Measurements from ENCODE around the gene ZNF143. TPM values are rescaled to one million over a fixed set of nuclear protein-coding genes. Genes with fewer than 3 reads are reported as not detected.

The ZNF143 gene
- total RNA-seq, 3 donors from 2014 or later (not counting 1 experiment from before 2014, with no cell fraction given): 27.4 to 32.7 (median 32.6) TPM

DNA sequence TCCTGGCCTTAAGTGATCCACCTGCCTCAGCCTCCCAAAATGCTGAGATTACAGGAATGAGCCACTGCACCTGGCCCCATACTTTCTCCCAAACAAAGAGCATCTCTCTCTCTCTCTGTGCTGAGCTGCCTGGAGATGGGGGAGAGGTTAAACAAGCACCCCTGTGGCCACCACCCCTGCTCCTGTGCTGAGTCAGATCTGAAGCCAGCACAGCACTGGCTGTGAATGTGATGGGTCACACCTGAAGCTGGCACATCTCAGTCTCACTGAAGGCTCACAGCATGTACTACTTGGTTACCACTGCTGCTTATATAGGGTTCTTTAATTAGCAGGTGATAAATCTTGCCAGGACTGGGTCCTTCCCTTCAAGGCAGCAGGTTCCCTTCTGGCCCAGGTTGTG, 101.9 kb downstream of the ZNF143 start:
- Mint-ChIP-seq H3K36me3 (peaks cover 21% of the 10 kb centered on the region), H3K9me3 (peaks cover 8 to 12% of the 10 kb centered on the region in 2 donors), H3K4me3 (no peak overlapping the region), H3K4me1 (no peaks in the 10 kb centered on the region), H3K27ac (no peak overlapping the region), H3K27me3 (ENCODE audit: low read depth in 2 of 2) (no peaks in the 10 kb centered on the region)
- no peaks in the 10 kb centered on the region for H3K36me3 ChIP-seq (ENCODE audit: control insufficient read depth, insufficient read depth, low read length)
- intact Hi-C loops (cut with micrococcal nuclease): no loop called here
- no peaks in the 10 kb centered on the region for H3K27me3 ChIP-seq (ENCODE audit: control insufficient read depth, insufficient read depth, low read length)
- no peaks in the 10 kb centered on the region for H3K4me1 ChIP-seq (ENCODE audit: control insufficient read depth, insufficient read depth, low read length)
- H3K27ac ChIP-seq (ENCODE audit: low read length): no peak overlapping the region
- ATAC-seq (no peak), DNase-seq (no peak)
- TF ChIP-seq, protein P1, sequence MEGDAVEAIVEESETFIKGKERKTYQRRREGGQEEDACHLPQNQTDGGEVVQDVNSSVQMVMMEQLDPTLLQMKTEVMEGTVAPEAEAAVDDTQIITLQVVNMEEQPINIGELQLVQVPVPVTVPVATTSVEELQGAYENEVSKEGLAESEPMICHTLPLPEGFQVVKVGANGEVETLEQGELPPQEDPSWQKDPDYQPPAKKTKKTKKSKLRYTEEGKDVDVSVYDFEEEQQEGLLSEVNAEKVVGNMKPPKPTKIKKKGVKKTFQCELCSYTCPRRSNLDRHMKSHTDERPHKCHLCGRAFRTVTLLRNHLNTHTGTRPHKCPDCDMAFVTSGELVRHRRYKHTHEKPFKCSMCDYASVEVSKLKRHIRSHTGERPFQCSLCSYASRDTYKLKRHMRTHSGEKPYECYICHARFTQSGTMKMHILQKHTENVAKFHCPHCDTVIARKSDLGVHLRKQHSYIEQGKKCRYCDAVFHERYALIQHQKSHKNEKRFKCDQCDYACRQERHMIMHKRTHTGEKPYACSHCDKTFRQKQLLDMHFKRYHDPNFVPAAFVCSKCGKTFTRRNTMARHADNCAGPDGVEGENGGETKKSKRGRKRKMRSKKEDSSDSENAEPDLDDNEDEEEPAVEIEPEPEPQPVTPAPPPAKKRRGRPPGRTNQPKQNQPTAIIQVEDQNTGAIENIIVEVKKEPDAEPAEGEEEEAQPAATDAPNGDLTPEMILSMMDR (IDR thresholded peaks at IDR 0.05): no peak
- H3K4me3 ChIP-seq (ENCODE audit: low read length): no peak overlapping the region
- no peaks in the 10 kb centered on the region for H3K9me3 ChIP-seq (ENCODE audit: control insufficient read depth, insufficient read depth, low read length)

- Mint-ChIP-seq H3K36me3 (peaks cover 21% of the 10 kb centered on the region), H3K27me3 (ENCODE audit: low read depth in 2 of 2) (no peaks in the 10 kb centered on the region), H3K4me3 (no peak overlapping the region), H3K4me1 (no peaks in the 10 kb centered on the region), H3K27ac (no peak overlapping the region), H3K9me3 (peaks cover 8 to 12% of the 10 kb centered on the region in 2 donors)
- intact Hi-C loops (cut with micrococcal nuclease): no loop called here
- Histone ChIP-seq H3K4me1 (ENCODE audit: control insufficient read depth, insufficient read depth, low read length) (no peaks in the 10 kb centered on the region), H3K36me3 (ENCODE audit: control insufficient read depth, insufficient read depth, low read length) (no peaks in the 10 kb centered on the region), H3K27me3 (ENCODE audit: control insufficient read depth, insufficient read depth, low read length) (no peaks in the 10 kb centered on the region), H3K4me3 (ENCODE audit: low read length) (no peak overlapping the region), H3K9me3 (ENCODE audit: control insufficient read depth, insufficient read depth, low read length) (no peaks in the 10 kb centered on the region), H3K27ac (ENCODE audit: low read length) (no peak overlapping the region)
- DNase-seq (no peak), ATAC-seq (no peak)
- 100% methylated on average over 1 of the region's 1 CpG for WGBS (ENCODE audit: insufficient coverage)
- TF ChIP-seq, protein P1 (IDR thresholded peaks at IDR 0.05): no peak
These were observed 102.5 kb downstream of the ZNF143 start for GRCh38 chr11:9563196-9563730.

DNA sequence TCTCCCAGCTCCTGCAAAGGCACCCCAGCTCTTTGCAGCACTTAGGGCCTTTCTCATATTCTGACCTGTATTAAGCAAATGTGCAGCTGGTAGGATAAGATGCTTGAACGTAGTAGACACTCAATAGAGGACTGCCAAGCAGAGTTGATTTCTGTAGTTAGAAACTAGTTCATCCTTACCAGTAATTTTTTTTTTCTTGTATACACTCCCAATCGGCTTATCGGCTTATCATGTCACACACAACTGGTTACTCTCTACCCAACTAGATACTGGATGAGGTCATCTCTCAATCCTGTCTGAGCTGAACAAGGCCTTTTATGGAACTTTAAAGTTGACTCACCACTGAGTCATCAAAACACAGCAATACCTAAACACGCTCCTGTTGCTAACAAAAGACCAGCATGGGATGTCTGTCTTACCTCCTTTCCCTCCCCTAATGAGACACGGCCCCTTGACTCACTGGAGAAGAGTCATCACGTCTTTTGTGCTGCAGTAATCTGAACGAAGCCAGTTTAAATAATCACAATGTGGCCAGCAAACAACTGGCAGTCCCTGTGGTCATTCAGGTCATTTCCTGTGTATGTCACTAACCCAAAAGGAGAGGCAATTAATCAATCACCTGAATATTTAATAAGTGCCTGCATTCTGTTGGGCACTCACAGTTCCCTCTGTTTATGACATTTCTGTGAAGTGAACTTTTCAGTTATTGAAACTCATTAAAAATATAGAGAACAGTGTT, 105.2 kb downstream of the ZNF143 start:
- Mint-ChIP-seq H3K27ac (no peak overlapping the region), H3K9me3 (peaks cover 4 to 5% of the 10 kb centered on the region in 2 donors), H3K4me3 (no peak overlapping the region), H3K4me1 (no peaks in the 10 kb centered on the region), H3K27me3 (ENCODE audit: low read depth in 2 of 2) (no peaks in the 10 kb centered on the region), H3K36me3 (peaks cover 11% of the 10 kb centered on the region)
- Histone ChIP-seq H3K36me3 (ENCODE audit: control insufficient read depth, insufficient read depth, low read length) (no peaks in the 10 kb centered on the region), H3K9me3 (ENCODE audit: control insufficient read depth, insufficient read depth, low read length) (no peaks in the 10 kb centered on the region), H3K27me3 (ENCODE audit: control insufficient read depth, insufficient read depth, low read length) (no peaks in the 10 kb centered on the region), H3K27ac (ENCODE audit: low read length) (no peak overlapping the region), H3K4me1 (ENCODE audit: control insufficient read depth, insufficient read depth, low read length) (no peaks in the 10 kb centered on the region), H3K4me3 (ENCODE audit: low read length) (no peak overlapping the region)
- ATAC-seq: peak in 2 of 3 donors; percentile 20 to 36
- peak in 1 of 2 donors; percentile 62 for DNase-seq
- WGBS (ENCODE audit: insufficient coverage): 50% methylated on average over 7 of the region's 7 CpGs
- intact Hi-C loops (cut with micrococcal nuclease): no loop called here
- TF ChIP-seq, protein P1 (IDR thresholded peaks at IDR 0.05): no peak

Data from natural killer cell (primary cell).